Muscle layer of colon (tissue), 2 donors: Measurements from ENCODE around the gene SRRM4.
"Not testable (repeated sequence)": the region's sequence is repeated elsewhere in the genome, so short reads cannot be mapped to it uniquely, and the experiment has no call there.

Experiments used
- H3K27ac ChIP-seq: one replicate; pipeline ENCODE4 v1.7.0; 2013; ENCODE audit warnings: low read depth, mild to moderate bottlenecking, low read length, moderate library complexity
- H3K27me3 ChIP-seq, 2 donors: one replicate each; pipeline ENCODE4 v1.7.0; 2013; ENCODE audit warnings: low read length in 2 of 2, mild to moderate bottlenecking in 2 of 2; ENCODE audit not compliant: insufficient read depth in 2 of 2, control insufficient read depth in 1 of 2
- H3K36me3 ChIP-seq: one replicate; pipeline ENCODE4 v1.7.0; 2013; ENCODE audit warnings: mild to moderate bottlenecking, low read length; ENCODE audit not compliant: insufficient read depth
- H3K4me1 ChIP-seq: one replicate; pipeline ENCODE4 v1.7.0; 2013; ENCODE audit warnings: mild to moderate bottlenecking, low read length; ENCODE audit not compliant: insufficient read depth
- H3K4me3 ChIP-seq, 2 donors: one replicate each; pipeline ENCODE4 v1.7.0; 2013; ENCODE audit warnings: low read length in 2 of 2, low read depth in 1 of 2, mild to moderate bottlenecking in 1 of 2, moderate library complexity in 1 of 2
- H3K9ac ChIP-seq: one replicate; pipeline ENCODE4 v1.7.0; 2013; ENCODE audit warnings: low read length
- H3K9me3 ChIP-seq: one replicate; pipeline ENCODE4 v1.7.0; 2013; ENCODE audit warnings: mild to moderate bottlenecking, low read length
- donor health status: abdominal sarcoma.
- donor health status: Adenocarcinoma of cecum.

SRRM4 gene

GRCh38 chr12:118980407-118981014 is 830 bp upstream of the SRRM4 start:
- Histone ChIP-seq H3K9ac (no peak overlapping the region), H3K27ac (no peak overlapping the region), H3K36me3 (no peaks in the 10 kb centered on the region), H3K4me3 (no peak overlapping the region), H3K27me3 (peaks cover 34 to 38% of the 10 kb centered on the region in 2 donors), H3K9me3 (peaks cover 3% of the 10 kb centered on the region), H3K4me1 (no peaks in the 10 kb centered on the region)

- Histone ChIP-seq H3K4me3 (no peak overlapping the region), H3K27me3 (peaks cover 34 to 38% of the 10 kb centered on the region in 2 donors), H3K9ac (no peak overlapping the region), H3K4me1 (no peaks in the 10 kb centered on the region), H3K27ac (no peak overlapping the region), H3K9me3 (peaks cover 3% of the 10 kb centered on the region), H3K36me3 (no peaks in the 10 kb centered on the region)
Measured at GRCh38 chr12:118982302-118982701, 961 bp downstream of the SRRM4 start.

GRCh38 chr12:118982984-118983761 is 1.8 kb downstream of the SRRM4 start:
- Histone ChIP-seq H3K4me1 (no peaks in the 10 kb centered on the region), H3K9ac (no peak overlapping the region), H3K27me3 (peaks cover 34 to 38% of the 10 kb centered on the region in 2 donors), H3K4me3 (no peak overlapping the region), H3K9me3 (peaks cover 3% of the 10 kb centered on the region), H3K27ac (no peak overlapping the region), H3K36me3 (no peaks in the 10 kb centered on the region)

- H3K9ac ChIP-seq = no peak overlapping the region
- H3K9me3 ChIP-seq = no peaks in the 10 kb centered on the region
- H3K4me3 ChIP-seq = no peak overlapping the region
- H3K36me3 ChIP-seq = no peaks in the 10 kb centered on the region
- H3K27ac ChIP-seq = no peak overlapping the region
- no peaks in the 10 kb centered on the region for H3K4me1 ChIP-seq
- H3K27me3 ChIP-seq = peaks cover 34 to 38% of the 10 kb centered on the region in 2 donors
Measured at GRCh38 chr12:118984161-118984943, 3.0 kb downstream of the SRRM4 start.

- Histone ChIP-seq H3K4me3 (no peak overlapping the region), H3K9ac (no peak overlapping the region), H3K9me3 (no peaks in the 10 kb centered on the region), H3K4me1 (no peaks in the 10 kb centered on the region), H3K27me3 (peaks cover 21 to 27% of the 10 kb centered on the region in 2 donors), H3K36me3 (no peaks in the 10 kb centered on the region), H3K27ac (no peak overlapping the region)
Measured at GRCh38 chr12:118986050-118986449, 4.7 kb downstream of the SRRM4 start.

GRCh38 chr12:118999107-118999506 is 17.8 kb downstream of the SRRM4 start:
- H3K4me1 ChIP-seq = no peaks in the 10 kb centered on the region

GRCh38 chr12:119005085-119005484 is 23.7 kb downstream of the SRRM4 start:
- Histone ChIP-seq H3K36me3 (no peaks in the 10 kb centered on the region), H3K27me3 (peaks cover 0 to 9% of the 10 kb centered on the region in 2 donors), H3K9me3 (no peaks in the 10 kb centered on the region), H3K27ac (no peak overlapping the region), H3K9ac (no peak overlapping the region), H3K4me1 (no peaks in the 10 kb centered on the region), H3K4me3 (no peak overlapping the region)

More at GRCh38 chr12:118999107-118999506, 17.8 kb downstream of the SRRM4 start:
- Histone ChIP-seq H3K9me3 (no peaks in the 10 kb centered on the region), H3K9ac (no peak overlapping the region), H3K4me3 (no peak overlapping the region), H3K27me3 (no peaks in the 10 kb centered on the region), H3K27ac (no peak overlapping the region), H3K36me3 (no peaks in the 10 kb centered on the region)

GRCh38 chr12:119005913-119006312 is 24.6 kb downstream of the SRRM4 start:
- no peaks in the 10 kb centered on the region for H3K9me3 ChIP-seq
- H3K36me3 ChIP-seq = no peaks in the 10 kb centered on the region
- no peak overlapping the region for H3K27ac ChIP-seq
- no peak overlapping the region for H3K4me3 ChIP-seq
- no peak overlapping the region for H3K9ac ChIP-seq
- no peaks in the 10 kb centered on the region for H3K4me1 ChIP-seq
- H3K27me3 ChIP-seq = peaks cover 0 to 9% of the 10 kb centered on the region in 2 donors

GRCh38 chr12:119006746-119007145 is 25.4 kb downstream of the SRRM4 start:
- Histone ChIP-seq H3K27me3 (peaks cover 0 to 9% of the 10 kb centered on the region in 2 donors), H3K4me1 (no peaks in the 10 kb centered on the region), H3K9me3 (no peaks in the 10 kb centered on the region), H3K9ac (no peak overlapping the region), H3K27ac (no peak overlapping the region), H3K4me3 (no peak overlapping the region), H3K36me3 (no peaks in the 10 kb centered on the region)

GRCh38 chr12:119008273-119008672 is 26.9 kb downstream of the SRRM4 start:
- H3K36me3 ChIP-seq, H3K9me3 ChIP-seq, H3K27ac ChIP-seq, H3K9ac ChIP-seq, H3K4me3 ChIP-seq, H3K4me1 ChIP-seq, H3K27me3 ChIP-seq: not testable (repeated sequence)

GRCh38 chr12:119008691-119009221 is 27.4 kb downstream of the SRRM4 start:
- Histone ChIP-seq H3K9ac (no peak overlapping the region), H3K27ac (no peak overlapping the region), H3K4me1 (no peaks in the 10 kb centered on the region), H3K9me3 (no peaks in the 10 kb centered on the region), H3K4me3 (no peak overlapping the region), H3K27me3 (peaks cover 0 to 9% of the 10 kb centered on the region in 2 donors), H3K36me3 (no peaks in the 10 kb centered on the region)
